HK-2 (cell line): ENCODE results near the gene RETREG1.
"Not testable (repeated sequence)": the region's sequence is repeated elsewhere in the genome, so short reads cannot be mapped to it uniquely, and the experiment has no call there.

Experiments
- DNase-seq: peaks from one replicate; pipeline ENCODE4 v3.0.0-alpha.2; 2018; ENCODE audit not compliant: unreplicated experiment

The RETREG1 gene

GRCh38 chr5:16552666-16553343, 64.0 kb downstream of the RETREG1 start:
- DNase-seq: peak; percentile 63

GRCh38 chr5:16551628-16552027, 65.2 kb downstream of the RETREG1 start:
- DNase-seq: no peak

- peak; percentile 30 for DNase-seq
These were observed 66.4 kb downstream of the RETREG1 start for GRCh38 chr5:16550316-16550952.

- DNase-seq: no peak
These were observed 67.1 kb downstream of the RETREG1 start for GRCh38 chr5:16549491-16550206.

- DNase-seq: no peak
These were observed 68.0 kb downstream of the RETREG1 start for GRCh38 chr5:16548812-16549211.

GRCh38 chr5:16548115-16548514, 68.7 kb downstream of the RETREG1 start:
- DNase-seq: no peak

- DNase-seq: no peak
These were observed 69.5 kb downstream of the RETREG1 start for GRCh38 chr5:16547200-16547842.

- DNase-seq: no peak
These were observed 70.1 kb downstream of the RETREG1 start for GRCh38 chr5:16546732-16547131.

GRCh38 chr5:16544607-16545374, 72.0 kb downstream of the RETREG1 start:
- no peak for DNase-seq

GRCh38 chr5:16543206-16543605, 73.6 kb downstream of the RETREG1 start:
- DNase-seq: not testable (repeated sequence)

GRCh38 chr5:16542236-16542635, 74.6 kb downstream of the RETREG1 start:
- DNase-seq: no peak

- not testable (repeated sequence) for DNase-seq
These were observed 75.2 kb downstream of the RETREG1 start for GRCh38 chr5:16541592-16541991.

GRCh38 chr5:16540421-16540820, 76.4 kb downstream of the RETREG1 start:
- peak; percentile 48 for DNase-seq

GRCh38 chr5:16539169-16539666, 77.6 kb downstream of the RETREG1 start:
- peak; percentile 72 for DNase-seq

- no peak for DNase-seq
These were observed 78.8 kb downstream of the RETREG1 start for GRCh38 chr5:16538006-16538405.

GRCh38 chr5:16536818-16537217, 80.0 kb downstream of the RETREG1 start:
- DNase-seq: no peak

- DNase-seq: peak; percentile 36
These were observed 80.6 kb downstream of the RETREG1 start for GRCh38 chr5:16536246-16536645.

GRCh38 chr5:16534280-16534679, 82.5 kb downstream of the RETREG1 start:
- no peak for DNase-seq

GRCh38 chr5:16531063-16531648, 85.6 kb downstream of the RETREG1 start:
- DNase-seq: no peak

- no peak for DNase-seq
These were observed 87.5 kb downstream of the RETREG1 start for GRCh38 chr5:16529306-16529705.
